ENCODE results near the gene RPN1. TPM values are rescaled to one million over a fixed set of nuclear protein-coding genes. Genes with fewer than 3 reads are reported as not detected.

The RPN1 gene
- 100 to 1,000 TPM; 126 to 133 TPM for total RNA-seq

DNA sequence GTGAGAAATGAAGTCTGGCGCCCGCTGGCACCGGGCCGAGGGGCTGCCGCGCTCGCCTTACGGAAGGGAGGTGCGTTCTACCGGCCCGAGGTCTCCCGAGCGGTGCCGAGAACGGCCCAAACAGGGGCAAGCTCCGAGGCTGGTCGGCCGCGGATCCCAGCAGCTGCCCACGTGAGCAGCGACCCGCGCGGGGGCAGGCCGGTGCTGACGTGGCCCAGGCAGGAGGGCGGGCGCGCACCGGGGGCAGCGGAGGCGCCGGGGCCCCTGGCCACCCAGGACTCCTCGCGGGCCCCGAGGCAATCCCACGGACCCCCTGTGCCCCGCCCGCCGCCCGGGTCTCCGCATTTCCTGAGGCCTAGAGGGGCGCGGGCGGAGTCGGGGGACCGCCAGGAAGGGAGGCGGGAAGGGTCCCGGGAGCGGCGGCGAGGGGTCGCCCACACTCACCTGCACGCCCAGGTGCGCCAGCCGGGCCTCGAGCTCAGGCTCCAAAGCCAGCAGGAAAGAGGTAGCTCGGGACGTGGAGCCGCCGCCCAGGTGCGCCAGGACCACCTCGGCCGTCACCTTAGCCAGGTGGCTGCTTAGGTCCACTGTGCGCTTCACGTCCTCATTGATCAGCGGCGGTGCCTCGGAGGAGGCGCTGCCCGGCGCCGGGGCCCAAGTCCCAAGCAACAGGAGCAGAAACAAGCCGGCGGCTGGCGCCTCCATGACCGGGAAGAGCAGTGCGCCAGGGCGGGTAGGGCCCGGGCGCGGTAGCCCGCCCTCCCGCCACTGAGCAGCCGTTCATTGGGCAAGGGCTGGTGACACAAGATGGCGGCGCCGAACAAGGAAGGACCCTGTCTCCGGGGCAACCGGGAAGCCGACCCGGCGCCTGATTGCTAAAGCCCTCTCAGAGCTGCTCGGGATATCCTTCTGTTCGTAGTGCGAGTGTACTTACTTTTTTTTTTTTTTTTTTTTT is at the start of gene RPN1:
Gene RPN1 (minus strand): TSS at position 723 of the 955 bp plus-strand sequence. CDS start 18 bp downstream, at position 705.
- H3K4me3 ChIP-seq, result peak within 1 kb of the TSS; percentile 98 to 100
- peaks cover 37% of the 10 kb centered on the region for H3K4me1 ChIP-seq
- no peaks in the 10 kb centered on the region for H3K9me3 ChIP-seq
- H3K27ac ChIP-seq, result peak within 1 kb of the TSS; percentile 94 to 99 (median 98)
- ATAC-seq, result peak; percentile 99
- TF ChIP-seq, protein P1, sequence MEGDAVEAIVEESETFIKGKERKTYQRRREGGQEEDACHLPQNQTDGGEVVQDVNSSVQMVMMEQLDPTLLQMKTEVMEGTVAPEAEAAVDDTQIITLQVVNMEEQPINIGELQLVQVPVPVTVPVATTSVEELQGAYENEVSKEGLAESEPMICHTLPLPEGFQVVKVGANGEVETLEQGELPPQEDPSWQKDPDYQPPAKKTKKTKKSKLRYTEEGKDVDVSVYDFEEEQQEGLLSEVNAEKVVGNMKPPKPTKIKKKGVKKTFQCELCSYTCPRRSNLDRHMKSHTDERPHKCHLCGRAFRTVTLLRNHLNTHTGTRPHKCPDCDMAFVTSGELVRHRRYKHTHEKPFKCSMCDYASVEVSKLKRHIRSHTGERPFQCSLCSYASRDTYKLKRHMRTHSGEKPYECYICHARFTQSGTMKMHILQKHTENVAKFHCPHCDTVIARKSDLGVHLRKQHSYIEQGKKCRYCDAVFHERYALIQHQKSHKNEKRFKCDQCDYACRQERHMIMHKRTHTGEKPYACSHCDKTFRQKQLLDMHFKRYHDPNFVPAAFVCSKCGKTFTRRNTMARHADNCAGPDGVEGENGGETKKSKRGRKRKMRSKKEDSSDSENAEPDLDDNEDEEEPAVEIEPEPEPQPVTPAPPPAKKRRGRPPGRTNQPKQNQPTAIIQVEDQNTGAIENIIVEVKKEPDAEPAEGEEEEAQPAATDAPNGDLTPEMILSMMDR (IDR thresholded peaks at IDR 0.05), result peak in 1 of 7 experiments; percentile 9
- TF ChIP-seq POLR2A (IDR thresholded peaks at IDR 0.05), result peak; percentile 94 to 98 (median 97)
- H3K36me3 ChIP-seq (replicated peaks in 1 of 2; ENCODE audit: insufficient read depth in 1 of 2, low read depth in 2 of 2), result no peaks in the 10 kb centered on the region
- peak; percentile 97 to 99 (median 98) for DNase-seq
- WGBS, 2 donors, result 0% methylated on average over 20 to 94 of the region's 96 CpGs
- intact Hi-C loops (cut with DNase I), result no loop called here
- no peaks in the 10 kb centered on the region for H3K27me3 ChIP-seq

DNA sequence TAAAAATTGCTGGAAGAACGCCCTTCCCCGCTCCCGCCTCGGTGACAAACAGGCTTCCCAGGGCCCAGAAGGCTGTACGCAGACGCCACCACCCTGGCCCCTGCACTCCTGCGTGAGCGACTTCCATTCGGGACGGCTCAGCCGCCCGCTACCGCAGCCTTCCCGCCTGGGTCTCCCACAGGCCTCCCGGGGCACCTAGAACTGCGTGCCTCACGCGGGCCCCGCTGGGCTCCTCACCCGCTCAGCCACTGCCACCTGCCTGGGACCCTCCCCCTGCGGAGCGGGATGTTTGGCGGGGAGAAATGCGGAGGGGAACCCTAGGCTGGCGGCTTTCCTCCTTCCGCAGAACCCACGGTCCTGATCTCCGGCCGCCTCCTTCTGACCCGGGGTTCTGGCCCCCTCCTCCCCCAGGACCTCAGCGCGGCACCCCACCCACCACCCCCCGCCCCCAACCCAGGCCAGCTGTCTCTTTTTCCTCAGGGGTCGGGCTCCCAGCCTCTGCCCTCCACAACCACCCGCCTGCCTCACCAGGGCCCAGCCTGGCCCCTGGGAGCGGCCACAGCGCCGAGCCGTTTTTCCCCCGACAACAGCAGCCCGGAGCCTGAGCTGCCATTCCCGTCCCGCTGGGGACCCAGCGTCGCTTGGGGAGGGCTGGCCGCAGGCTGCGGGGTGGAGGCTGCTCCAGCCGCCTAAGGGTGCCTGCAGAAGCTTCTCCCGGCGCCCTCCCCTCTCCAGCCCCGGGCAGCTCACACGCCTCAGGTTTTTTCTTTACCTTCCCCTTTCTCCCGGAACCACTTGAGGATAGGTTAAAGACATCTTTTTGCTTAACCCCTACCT is 47.8 kb upstream of the RPN1 start:
- DNase-seq (peak; percentile 47 to 63 (median 54)), ATAC-seq (peak; percentile 80)
- Histone ChIP-seq H3K27me3 (no peaks in the 10 kb centered on the region), H3K9me3 (no peaks in the 10 kb centered on the region), H3K27ac (peak overlapping the region; percentile 45 to 83 (median 76)), H3K36me3 (replicated peaks in 1 of 2; ENCODE audit: insufficient read depth in 1 of 2, low read depth in 2 of 2) (no peaks in the 10 kb centered on the region), H3K4me1 (no peaks in the 10 kb centered on the region), H3K4me3 (peak overlapping the region; percentile 45 to 65)
- TF ChIP-seq, protein P1 (IDR thresholded peaks at IDR 0.05), result no peak
- TF ChIP-seq POLR2A (IDR thresholded peaks at IDR 0.05), result peak; percentile 25 to 58 (median 56)
- intact Hi-C loops (cut with DNase I), result no loop called here
- WGBS, 2 donors, result 1 to 2% methylated on average over 7 to 50 of the region's 53 CpGs

- ATAC-seq (no peak), DNase-seq (no peak)
- intact Hi-C loops (cut with DNase I), result no loop called here
- Histone ChIP-seq H3K4me1 (no peaks in the 10 kb centered on the region), H3K36me3 (replicated peaks in 1 of 2; ENCODE audit: insufficient read depth in 1 of 2, low read depth in 2 of 2) (no peaks in the 10 kb centered on the region), H3K27ac (no peak overlapping the region), H3K4me3 (no peak overlapping the region), H3K27me3 (no peaks in the 10 kb centered on the region), H3K9me3 (no peaks in the 10 kb centered on the region)
- 81 to 91% methylated on average over 8 of the region's 8 CpGs for WGBS, 2 donors
- TF ChIP-seq, protein P1 (IDR thresholded peaks at IDR 0.05), result no peak
- TF ChIP-seq POLR2A (IDR thresholded peaks at IDR 0.05), result no peak
Measured at GRCh38 chr3:128697341-128697740, 46.7 kb upstream of the RPN1 start.

DNA sequence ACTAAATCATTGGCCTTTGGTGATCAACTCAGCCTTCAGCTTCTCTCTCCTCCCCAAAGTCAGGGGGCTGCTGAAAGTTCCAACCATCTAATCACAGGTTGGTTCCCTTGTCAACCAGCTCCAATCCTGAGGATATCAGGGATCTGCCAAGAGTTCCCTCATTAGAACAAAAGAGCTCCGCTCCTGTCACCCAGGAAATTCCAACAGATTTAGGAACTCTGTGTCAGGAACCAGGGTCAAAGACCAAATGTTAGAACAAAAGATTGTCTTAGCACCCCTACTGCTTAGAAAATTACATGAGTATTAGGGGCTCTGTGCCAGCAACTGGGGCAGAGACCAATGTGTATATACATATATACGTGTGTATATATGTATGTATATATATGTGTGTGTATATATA is 43.1 kb upstream of the RPN1 start:
- Histone ChIP-seq H3K4me1 (no peaks in the 10 kb centered on the region), H3K27me3 (no peaks in the 10 kb centered on the region), H3K9me3 (no peaks in the 10 kb centered on the region), H3K27ac (no peak overlapping the region), H3K36me3 (replicated peaks in 1 of 2; ENCODE audit: insufficient read depth in 1 of 2, low read depth in 2 of 2) (no peaks in the 10 kb centered on the region), H3K4me3 (no peak overlapping the region)
- WGBS, 2 donors, result 44 to 67% methylated on average over 2 of the region's 2 CpGs
- DNase-seq (no peak), ATAC-seq (no peak)
- intact Hi-C loops (cut with DNase I), result no loop called here
- TF ChIP-seq, protein P1 (IDR thresholded peaks at IDR 0.05), result no peak
- no peak for TF ChIP-seq POLR2A (IDR thresholded peaks at IDR 0.05)
